Measurements from ENCODE around the gene COA5.

The COA5 gene

DNA sequence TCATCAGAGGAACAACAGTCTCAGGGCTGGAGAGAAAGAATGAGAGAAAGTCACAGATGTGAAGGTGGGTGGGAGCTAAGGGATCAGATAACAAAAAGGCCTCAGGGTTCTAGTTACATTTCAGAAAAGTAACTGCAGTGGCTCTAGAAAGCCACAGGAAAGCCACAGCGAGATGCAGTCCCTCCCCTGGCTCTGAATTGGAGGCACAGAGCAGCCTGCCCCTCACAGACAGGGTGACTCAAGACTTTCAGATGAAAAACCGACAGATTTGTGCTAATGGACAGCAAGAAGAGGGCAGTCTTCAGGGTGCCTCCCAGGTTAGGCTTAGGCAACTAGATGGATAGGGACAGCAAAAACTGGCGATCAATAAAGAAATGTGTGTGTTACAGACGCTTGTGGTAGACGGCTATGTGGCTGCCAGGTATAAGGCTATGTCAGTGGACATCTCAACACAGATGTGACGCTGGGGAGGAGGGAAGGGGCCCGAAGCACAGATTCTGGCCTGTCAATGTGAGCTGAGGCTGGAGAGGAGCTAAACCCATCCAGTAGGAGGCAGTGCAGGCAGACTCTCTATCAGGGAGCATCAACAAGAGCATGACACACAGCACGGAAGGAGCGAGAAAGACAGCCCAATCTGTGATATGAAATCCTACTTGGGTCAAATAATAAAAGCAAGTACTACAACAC is 26.2 kb upstream of the COA5 start:
- in situ Hi-C loops (cut with MboI; ENCODE audit: low sequenced_read_pairs, unreplicated experiment): loop anchor here (25.0 kb wide), 1 partner anchor 853 kb away; the partner anchor contains the start of gene REV1
- no peak for DNase-seq (ENCODE audit: low spot score)
- TF ChIP-seq, protein P1, sequence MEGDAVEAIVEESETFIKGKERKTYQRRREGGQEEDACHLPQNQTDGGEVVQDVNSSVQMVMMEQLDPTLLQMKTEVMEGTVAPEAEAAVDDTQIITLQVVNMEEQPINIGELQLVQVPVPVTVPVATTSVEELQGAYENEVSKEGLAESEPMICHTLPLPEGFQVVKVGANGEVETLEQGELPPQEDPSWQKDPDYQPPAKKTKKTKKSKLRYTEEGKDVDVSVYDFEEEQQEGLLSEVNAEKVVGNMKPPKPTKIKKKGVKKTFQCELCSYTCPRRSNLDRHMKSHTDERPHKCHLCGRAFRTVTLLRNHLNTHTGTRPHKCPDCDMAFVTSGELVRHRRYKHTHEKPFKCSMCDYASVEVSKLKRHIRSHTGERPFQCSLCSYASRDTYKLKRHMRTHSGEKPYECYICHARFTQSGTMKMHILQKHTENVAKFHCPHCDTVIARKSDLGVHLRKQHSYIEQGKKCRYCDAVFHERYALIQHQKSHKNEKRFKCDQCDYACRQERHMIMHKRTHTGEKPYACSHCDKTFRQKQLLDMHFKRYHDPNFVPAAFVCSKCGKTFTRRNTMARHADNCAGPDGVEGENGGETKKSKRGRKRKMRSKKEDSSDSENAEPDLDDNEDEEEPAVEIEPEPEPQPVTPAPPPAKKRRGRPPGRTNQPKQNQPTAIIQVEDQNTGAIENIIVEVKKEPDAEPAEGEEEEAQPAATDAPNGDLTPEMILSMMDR (IDR thresholded peaks at IDR 0.05; ENCODE audit: borderline replicate concordance, control extremely low read depth, extremely low read depth, insufficient read depth, missing control alignments): no peak

DNA sequence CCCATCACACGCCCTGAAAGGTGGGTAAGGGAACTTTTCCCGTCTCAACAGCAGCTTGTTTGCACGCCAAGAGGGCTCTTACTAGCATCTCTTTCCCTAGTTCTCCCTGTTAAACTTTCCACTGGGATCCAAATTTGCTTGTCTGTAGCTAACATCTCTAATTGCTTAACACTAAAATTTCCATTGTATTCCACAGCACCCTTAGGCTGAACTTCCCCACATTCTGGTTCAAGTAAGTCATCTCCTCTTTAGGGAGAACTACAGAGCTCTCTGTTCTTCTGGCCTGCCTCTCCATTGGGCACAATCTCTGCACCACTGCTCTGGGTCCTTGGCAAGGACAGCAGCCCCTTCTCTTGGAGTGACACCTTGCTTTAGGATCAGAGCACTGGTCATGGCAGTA is 24.0 kb upstream of the COA5 start:
- in situ Hi-C loops (cut with MboI; ENCODE audit: low sequenced_read_pairs, unreplicated experiment): loop anchor here (25.0 kb wide), 1 partner anchor 855 kb away; the partner anchor contains the start of gene REV1
- TF ChIP-seq, protein P1 (IDR thresholded peaks at IDR 0.05; ENCODE audit: borderline replicate concordance, control extremely low read depth, extremely low read depth, insufficient read depth, missing control alignments): no peak
- DNase-seq (ENCODE audit: low spot score): no peak

DNA sequence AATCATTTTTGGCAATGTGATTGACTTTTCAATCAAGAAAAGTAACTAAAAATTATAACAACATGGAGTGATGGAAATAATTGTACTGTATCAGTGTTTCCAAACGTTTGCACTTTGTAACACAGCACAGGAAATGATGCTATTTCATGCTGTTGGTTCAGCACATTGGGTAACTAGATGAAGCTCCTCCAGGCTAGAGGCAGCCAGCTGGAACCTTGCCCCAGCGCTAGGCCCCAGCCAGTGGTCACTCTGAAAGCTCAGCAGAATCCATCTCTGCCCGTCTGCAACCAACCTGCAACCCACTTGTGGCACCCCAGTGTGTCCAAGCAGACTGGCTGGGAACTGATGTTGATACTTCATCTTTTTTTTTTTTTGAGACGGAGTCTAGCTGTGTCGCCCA is 15.3 kb upstream of the COA5 start:
- no peak for DNase-seq (ENCODE audit: low spot score)
- TF ChIP-seq, protein P1 (IDR thresholded peaks at IDR 0.05; ENCODE audit: borderline replicate concordance, control extremely low read depth, extremely low read depth, insufficient read depth, missing control alignments): no peak
- in situ Hi-C loops (cut with MboI; ENCODE audit: low sequenced_read_pairs, unreplicated experiment): no loop called here

DNA sequence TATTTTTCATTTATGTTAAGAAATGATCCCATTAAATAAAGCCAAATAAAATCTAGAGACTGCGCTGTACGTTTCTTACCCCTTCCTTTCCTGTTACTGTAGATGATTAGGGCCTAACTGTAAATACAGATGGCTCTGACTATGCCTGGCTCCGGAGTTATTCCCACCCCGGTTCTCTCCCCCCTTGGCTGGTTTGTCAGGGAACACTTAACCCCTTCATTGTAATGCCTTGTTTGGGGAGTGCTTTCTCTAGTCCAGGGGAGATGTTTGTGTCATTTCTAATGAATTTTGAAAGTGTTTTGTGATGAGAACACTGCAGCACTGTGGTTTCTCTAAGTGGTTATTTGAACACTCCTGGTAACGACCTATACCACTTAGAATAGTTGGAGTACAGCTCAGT is 8.8 kb upstream of the COA5 start:
- no peak for DNase-seq (ENCODE audit: low spot score)
- TF ChIP-seq, protein P1 (IDR thresholded peaks at IDR 0.05; ENCODE audit: borderline replicate concordance, control extremely low read depth, extremely low read depth, insufficient read depth, missing control alignments): no peak
- in situ Hi-C loops (cut with MboI; ENCODE audit: low sequenced_read_pairs, unreplicated experiment): no loop called here

DNA sequence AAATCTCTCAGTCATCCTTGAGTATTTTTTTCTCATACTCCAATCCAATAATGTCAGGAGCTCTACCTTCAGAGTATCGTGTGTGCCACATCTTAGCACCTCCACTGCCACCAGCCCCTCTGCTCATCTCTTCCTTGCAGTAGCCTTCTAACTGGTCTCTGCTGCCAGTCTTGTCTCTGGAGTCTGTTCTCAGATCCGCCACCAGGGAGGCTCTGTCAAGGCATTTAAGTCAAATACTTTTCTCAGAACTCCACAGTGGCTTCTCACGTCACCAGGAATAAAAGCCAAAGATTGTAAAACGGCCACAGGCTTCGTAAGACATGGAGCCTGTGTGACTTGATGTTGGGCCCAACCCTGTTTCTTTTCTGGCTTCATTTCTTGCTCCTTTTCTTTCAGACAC is 7.2 kb upstream of the COA5 start:
- TF ChIP-seq, protein P1 (IDR thresholded peaks at IDR 0.05; ENCODE audit: borderline replicate concordance, control extremely low read depth, extremely low read depth, insufficient read depth, missing control alignments): no peak
- in situ Hi-C loops (cut with MboI; ENCODE audit: low sequenced_read_pairs, unreplicated experiment): no loop called here

DNA sequence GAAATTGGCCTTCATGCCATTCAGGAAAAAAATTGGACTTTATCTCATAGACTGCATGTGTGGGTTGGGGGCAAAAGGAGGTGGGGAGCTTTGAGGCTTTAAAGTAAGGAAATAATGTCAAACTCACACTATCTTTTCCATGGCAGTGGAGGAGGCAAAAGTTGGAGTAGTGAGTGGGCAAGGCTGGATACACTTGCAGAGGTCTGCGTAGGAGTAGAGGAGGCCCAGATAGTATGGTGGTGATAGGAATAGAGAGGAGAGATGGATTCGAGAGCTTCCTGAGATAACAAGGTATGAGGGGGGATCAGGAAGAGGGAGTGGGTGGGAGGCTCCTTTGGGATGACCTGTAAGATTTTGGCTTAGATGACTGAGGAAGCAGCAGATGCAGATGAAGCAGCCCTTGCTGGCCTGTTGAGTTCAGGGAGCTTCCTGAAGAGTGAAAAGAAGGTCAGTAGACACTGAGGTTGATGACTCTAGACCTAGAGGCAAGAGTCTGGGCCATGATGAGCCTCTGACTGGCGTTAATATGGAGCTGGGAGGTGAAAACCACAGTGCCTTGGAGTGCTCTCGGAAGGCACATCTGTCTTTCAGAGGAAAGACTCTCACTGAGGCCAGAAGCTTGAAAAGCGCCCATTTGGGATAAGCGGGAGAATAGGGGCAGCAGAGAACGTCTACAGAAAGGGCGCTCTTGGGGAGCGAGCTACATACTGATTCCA is 5.9 kb upstream of the COA5 start:
- no peak for DNase-seq (ENCODE audit: low spot score)
- TF ChIP-seq, protein P1 (IDR thresholded peaks at IDR 0.05; ENCODE audit: borderline replicate concordance, control extremely low read depth, extremely low read depth, insufficient read depth, missing control alignments): no peak
- in situ Hi-C loops (cut with MboI; ENCODE audit: low sequenced_read_pairs, unreplicated experiment): no loop called here

More for the DNA sequence above, 7.2 kb upstream of the COA5 start:
- no peak for DNase-seq (ENCODE audit: low spot score)

Measured in GM13976 (cell line).